ENCODE results near the gene ZNF581.

GRCh38 chr19:55644191-55644833, 863 bp downstream of the ZNF581 start:
- TF ChIP-seq CTCF (tag by site-specific recombination; IDR thresholded peaks at IDR 0.05) (no peak), ZNF398 (tag by site-specific recombination; IDR thresholded peaks at IDR 0.05) (no peak), OVOL3 (tag by site-specific recombination; IDR thresholded peaks at IDR 0.05) (no peak), ZNF830 (tag by site-specific recombination; IDR thresholded peaks at IDR 0.05; ENCODE audit: low read depth) (no peak), ZNF266 (tag by site-specific recombination; IDR thresholded peaks at IDR 0.05; ENCODE audit: low read depth) (no peak), ZNF423 (tag by site-specific recombination; IDR thresholded peaks at IDR 0.05) (no peak), ZNF654 (tag by site-specific recombination; IDR thresholded peaks at IDR 0.05; ENCODE audit: low read depth) (no peak), ZNF175 (tag by site-specific recombination; IDR thresholded peaks at IDR 0.05) (no peak), MYNN (tag by site-specific recombination; IDR thresholded peaks at IDR 0.05; ENCODE audit: borderline replicate concordance) (no peak), ZNF639 (tag by site-specific recombination; IDR thresholded peaks at IDR 0.05) (no peak), ZNF843 (tag by site-specific recombination; IDR thresholded peaks at IDR 0.05) (no peak)
- TF ChIP-seq, protein P1, sequence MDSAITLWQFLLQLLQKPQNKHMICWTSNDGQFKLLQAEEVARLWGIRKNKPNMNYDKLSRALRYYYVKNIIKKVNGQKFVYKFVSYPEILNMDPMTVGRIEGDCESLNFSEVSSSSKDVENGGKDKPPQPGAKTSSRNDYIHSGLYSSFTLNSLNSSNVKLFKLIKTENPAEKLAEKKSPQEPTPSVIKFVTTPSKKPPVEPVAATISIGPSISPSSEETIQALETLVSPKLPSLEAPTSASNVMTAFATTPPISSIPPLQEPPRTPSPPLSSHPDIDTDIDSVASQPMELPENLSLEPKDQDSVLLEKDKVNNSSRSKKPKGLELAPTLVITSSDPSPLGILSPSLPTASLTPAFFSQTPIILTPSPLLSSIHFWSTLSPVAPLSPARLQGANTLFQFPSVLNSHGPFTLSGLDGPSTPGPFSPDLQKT (IDR thresholded peaks at IDR 0.05; ENCODE audit: borderline replicate concordance, low read depth, low read length) = no peak
- TF ChIP-seq, protein P2, sequence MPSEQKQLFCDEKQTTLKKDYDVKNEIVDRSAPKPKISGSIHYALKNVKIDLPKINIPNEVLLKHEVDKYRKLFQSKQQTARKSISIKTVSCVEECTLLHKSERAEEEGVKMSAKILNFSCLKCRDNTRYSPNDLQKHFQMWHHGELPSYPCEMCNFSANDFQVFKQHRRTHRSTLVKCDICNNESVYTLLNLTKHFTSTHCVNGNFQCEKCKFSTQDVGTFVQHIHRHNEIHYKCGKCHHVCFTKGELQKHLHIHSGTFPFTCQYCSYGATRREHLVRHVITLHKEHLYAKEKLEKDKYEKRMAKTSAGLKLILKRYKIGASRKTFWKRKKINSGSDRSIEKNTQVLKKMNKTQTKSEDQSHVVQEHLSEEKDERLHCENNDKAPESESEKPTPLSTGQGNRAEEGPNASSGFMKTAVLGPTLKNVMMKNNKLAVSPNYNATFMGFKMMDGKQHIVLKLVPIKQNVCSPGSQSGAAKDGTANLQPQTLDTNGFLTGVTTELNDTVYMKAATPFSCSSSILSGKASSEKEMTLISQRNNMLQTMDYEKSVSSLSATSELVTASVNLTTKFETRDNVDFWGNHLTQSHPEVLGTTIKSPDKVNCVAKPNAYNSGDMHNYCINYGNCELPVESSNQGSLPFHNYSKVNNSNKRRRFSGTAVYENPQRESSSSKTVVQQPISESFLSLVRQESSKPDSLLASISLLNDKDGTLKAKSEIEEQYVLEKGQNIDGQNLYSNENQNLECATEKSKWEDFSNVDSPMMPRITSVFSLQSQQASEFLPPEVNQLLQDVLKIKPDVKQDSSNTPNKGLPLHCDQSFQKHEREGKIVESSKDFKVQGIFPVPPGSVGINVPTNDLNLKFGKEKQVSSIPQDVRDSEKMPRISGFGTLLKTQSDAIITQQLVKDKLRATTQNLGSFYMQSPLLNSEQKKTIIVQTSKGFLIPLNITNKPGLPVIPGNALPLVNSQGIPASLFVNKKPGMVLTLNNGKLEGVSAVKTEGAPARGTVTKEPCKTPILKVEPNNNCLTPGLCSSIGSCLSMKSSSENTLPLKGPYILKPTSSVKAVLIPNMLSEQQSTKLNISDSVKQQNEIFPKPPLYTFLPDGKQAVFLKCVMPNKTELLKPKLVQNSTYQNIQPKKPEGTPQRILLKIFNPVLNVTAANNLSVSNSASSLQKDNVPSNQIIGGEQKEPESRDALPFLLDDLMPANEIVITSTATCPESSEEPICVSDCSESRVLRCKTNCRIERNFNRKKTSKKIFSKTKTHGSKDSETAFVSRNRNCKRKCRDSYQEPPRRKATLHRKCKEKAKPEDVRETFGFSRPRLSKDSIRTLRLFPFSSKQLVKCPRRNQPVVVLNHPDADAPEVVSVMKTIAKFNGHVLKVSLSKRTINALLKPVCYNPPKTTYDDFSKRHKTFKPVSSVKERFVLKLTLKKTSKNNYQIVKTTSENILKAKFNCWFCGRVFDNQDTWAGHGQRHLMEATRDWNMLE (tag by site-specific recombination; conservative IDR thresholded peaks at IDR 0.05; ENCODE audit: low read depth) = no peak
